Stimulated activated CD4-positive, alpha-beta T cell treated with anti-CD3 and anti-CD28 coated beads, Interleukin-2, amount 100 ng/mL, for 24 hours (primary cell): ENCODE measurements around the gene MGAT1.
"Not testable (repeated sequence)": the region's sequence is repeated elsewhere in the genome, so short reads cannot be mapped to it uniquely, and the experiment has no call there.

Experiments
- DNase-seq, 2 donors: peaks; one replicate each; pipeline ENCODE4 v3.0.0-alpha.2; 2020

Gene MGAT1

GRCh38 chr5:180784497-180785097, 18.0 kb downstream of the MGAT1 start:
- DNase-seq, result peak; percentile 72 to 73

DNA sequence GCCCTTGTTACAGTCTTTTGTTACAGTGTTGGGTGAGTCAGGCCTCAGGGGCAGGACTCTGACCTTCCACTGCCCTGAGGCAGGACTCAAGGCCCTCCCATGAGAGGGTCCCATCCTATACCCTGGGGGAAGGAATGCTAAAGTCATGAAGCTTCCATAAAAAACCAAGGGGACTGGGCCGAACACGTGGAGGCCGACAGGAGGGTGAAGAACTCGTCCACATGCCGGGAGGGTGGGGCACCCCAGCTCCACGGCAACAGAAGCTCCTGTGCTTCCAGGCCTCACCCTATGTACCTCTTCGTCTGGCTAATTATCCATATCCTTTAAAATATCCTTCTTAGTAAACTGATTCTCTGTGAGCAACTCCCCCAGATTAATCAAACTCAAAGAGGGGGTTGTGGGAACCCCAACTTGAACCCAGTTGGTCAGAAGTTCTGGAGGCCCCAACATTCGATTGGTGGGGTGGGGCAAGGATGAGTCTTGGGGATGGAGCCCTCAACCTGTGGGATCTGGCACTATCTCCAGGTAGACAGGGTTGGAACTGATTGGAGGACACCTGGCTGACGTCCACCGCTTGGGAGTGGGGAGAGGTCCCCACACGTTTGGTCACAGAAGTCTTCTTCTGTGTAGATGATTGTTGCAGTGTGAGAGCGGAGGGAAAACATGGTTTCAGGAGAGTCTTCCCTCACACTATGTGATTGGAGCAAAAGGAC, 19.1 kb downstream of the MGAT1 start:
- no peak for DNase-seq

DNA sequence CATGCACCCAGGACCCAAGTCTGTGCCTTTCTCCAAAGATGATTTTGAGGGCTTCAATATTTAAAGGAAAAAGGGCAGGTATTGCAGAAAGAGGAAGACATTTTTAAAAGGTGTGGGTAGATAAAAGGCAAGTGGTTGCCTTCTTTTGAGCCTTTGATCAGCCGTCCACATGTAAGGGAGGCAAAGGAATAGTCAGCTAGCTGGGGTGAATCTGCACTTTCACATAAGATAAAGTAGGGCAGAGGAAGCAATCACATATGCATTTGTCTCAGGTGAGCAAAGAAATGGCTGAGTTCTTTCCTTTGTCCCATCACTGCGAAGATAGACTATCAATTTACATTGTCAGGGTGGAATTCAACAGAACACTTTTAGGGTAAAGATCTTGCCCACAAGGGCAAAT, 19.9 kb downstream of the MGAT1 start:
- DNase-seq, result no peak

DNA sequence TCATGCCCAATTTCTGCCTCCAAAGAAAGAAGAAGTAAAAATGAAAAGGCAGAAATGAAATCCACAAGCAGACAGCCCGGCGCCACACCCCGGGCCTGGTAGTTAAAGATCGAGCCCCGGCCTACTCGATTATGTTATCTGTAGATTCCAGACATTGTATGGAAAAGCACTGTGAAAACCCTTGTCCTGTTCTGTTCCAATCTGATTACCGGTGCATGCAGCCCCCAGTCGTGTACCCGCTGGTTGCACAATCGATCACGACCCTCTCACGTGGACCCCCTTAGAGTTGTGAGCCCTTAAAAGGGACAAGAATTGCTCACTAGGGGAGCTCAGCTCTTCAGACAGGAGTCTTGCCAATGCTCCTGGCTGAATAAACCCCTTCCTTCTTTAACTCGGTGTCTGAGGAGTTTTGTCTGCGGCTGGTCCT, 20.7 kb downstream of the MGAT1 start:
- DNase-seq, result not testable (repeated sequence)

DNA sequence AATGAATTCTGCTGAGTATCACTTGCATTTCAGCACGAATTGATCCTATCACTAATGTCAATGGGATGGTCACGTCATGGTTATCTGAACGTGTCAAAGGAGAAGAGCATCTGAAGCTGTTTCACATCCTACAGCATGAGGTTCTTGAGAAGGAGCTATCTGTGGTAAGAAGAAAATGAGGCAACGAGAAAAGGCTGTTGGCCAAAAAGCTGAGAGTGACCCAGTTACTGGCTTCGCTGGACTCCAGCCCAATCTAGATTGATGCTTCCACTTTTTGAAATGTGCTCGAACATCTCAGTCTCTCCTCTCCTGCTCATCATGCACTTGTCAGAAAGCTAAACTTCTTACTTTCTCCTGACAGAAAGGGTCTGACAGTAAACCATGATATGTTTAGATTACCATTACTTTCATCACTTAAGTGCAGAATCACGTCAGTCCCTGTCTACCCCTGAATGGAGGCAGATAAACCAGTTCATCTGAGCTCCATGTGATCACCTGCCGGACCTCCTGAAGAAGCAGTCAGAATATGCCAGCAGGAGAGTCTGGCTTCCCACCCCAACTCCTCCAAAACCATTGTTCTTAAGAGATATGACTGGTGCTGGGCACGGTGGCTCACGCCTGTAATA, 22.5 kb downstream of the MGAT1 start:
- no peak for DNase-seq

DNA sequence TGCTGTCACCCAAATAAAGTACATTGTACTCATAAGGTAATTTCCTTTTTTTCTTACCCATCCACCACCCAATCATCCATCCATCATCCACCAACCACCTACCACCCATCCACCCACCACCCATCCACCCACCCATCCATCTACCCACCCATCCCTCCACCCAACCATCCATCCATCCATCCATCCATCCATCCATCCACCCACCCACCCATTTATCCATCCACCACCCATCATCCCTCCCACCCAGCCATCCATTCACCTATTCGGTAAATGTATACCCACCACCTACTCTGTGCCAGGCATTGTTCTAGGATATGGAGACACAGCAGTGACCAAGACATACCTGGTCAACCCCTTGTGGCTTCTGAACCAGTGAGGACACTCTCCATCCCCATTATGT, 25.1 kb downstream of the MGAT1 start:
- no peak for DNase-seq

DNA sequence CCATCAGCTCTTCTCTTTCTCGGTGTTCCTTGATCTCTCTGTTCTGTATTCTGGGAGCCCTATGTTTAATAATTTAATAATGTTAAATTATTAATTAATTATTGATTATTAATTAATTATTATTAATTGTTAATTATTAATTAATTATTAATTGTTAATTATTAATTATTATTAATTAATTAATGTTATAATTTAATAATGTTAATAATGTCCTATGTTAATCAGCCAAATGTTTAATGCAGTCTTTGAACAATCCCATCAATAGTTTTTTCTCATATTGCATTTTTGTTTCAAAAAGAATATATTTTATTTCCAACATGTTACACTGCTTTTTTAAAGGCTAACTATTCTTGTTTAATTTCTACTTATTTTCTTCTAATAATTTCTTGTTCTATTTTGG, 26.2 kb downstream of the MGAT1 start:
- no peak for DNase-seq

DNA sequence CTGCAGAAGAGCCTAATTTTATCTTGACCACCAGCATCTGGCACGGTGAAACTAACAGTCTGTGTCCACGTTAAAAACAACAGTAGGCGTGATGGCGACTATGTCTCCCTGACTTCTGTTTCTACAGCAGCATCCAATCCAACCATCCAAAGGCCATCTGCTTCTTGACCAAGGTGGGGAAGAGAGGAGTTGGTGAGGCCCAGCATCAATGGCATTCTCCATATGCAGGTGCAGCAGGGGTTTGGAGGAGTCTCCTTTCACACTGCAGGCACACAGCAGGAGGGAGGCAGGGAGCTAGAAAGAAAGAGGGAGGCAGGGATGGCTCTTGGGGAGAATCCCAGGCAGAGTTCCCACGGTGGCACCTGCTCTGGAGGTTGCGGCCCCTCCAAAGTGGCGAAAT, 27.0 kb downstream of the MGAT1 start:
- DNase-seq, result no peak

DNA sequence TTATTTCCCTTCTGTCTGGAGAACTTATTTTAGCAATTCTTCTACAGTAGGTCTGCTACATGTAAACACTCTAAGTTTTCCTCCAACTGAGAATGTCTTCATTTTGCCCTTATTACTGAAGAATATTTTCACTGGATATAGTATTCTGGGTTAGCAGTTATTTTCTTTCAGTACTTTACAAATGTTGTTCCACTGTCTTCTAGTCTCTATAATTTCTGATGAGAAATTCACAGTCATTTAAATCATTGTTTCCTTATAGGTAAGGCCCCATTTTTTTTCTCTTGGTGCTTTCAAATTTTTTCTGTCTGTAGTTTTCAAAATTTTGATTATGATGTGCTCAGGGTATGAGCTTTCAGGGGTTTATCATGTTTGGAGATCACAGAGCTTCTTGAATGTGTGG, 30.8 kb downstream of the MGAT1 start:
- no peak for DNase-seq

GRCh38 chr5:180769821-180770220, 32.8 kb downstream of the MGAT1 start:
- DNase-seq, result no peak

DNA sequence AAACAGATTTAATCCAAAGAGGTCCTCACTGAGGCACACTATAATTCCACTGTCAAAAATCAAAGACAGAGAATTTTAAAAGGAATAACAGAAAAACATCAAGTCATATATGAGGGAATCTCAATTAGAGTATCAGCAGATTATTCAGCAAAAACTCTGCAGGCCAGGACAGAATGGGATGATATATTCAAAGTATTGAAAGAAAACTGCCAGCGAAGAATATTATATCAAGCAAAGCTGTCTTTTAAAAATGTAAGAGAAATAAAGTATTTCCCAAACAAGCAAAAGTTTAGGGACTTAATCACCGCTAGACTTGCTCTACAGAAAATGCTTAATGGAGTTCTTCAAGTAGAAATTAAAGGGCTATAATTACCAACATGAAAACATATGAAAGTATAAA, 47.0 kb downstream of the MGAT1 start:
- no peak for DNase-seq

- no peak for DNase-seq
Observed at GRCh38 chr5:180744253-180744652, 58.4 kb downstream of the MGAT1 start.

DNA sequence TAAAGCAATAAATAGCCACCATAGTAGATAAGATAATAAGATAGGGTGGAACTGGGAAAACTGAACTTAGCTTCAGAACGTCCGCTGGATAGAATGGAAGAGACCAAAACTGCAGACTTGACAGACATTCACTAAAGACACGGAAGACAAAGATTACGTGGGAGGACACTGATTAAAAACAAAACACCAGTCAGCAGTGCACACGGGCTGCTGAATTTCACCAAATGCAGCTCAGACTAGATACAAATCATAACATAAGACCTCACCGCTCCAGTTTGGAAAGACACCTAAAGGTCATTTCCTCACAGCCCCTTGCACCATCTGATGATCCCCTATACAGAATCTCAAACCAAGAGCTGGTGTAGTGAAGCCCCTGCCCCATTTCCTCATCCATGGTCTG, 59.9 kb downstream of the MGAT1 start:
- no peak for DNase-seq

- not testable (repeated sequence) for DNase-seq
Observed at GRCh38 chr5:180740953-180741352, 61.7 kb downstream of the MGAT1 start.

GRCh38 chr5:180739958-180740357, 62.6 kb downstream of the MGAT1 start, which contains the start of gene OR2Y1:
TSS of gene OR2Y1 (minus strand) at chr5:180740058. CDS start at chr5:180740058, 0 bp downstream.
- DNase-seq, result no peak

DNA sequence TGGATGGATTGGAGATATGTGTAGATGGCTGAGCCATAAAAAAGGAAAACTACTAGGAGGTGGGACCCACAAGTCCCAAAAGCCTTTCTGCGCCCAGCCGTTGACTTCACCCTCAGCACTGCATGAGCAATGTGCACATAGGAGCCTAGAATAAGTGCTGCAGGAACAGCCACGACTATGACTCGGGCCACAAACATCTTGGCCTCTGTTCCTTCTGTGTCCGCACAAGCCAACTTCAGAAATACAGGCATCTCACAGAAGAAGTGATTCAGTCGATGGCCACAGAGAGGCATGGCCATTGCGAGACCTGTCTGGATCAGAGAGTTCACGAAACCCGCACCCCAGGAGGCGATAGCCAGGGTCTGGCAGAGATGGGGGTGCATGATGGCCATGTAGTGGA, 63.3 kb downstream of the MGAT1 start:
- DNase-seq, result no peak

DNA sequence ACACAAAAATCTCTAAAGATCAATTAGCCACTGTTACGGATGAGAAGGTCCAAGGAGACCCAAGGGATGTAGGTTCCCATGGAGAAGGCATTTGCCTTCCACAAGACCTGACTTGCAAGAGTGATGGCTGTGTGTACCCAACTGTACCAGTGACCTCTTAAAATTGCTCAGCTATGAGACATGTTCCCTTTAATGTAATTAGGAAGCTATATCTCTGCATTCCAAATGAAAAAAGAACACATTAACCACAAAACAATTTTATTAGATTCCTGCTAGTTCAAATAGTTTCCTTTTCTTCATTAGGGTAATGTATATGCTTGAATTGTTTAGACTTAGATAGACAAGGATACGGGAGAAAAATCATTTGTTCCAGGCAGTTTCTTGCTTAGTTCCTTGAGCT, 66.1 kb downstream of the MGAT1 start:
- no peak for DNase-seq
